OCI-LY7 (cell line): Measurements from ENCODE around the gene RPS6KB2. TPM values are rescaled to one million over a fixed set of nuclear protein-coding genes. Genes with fewer than 3 reads are reported as not detected.

Experiments used
- BruUV-seq: library from RNA; stranded (reverse); fragments of 400-500 nt; replicated peaks from 2 replicates; lab custom pipeline; 2021; lab: Mats Ljungman, UMichigan
- CTCF ChIA-PET: fragments of 300-600 bp; sonication (Branson Sonifier 250); formaldehyde crosslinking; loops from one replicate; lab custom pipeline; 2022; ENCODE audit warnings: antibody characterized with exemption; ENCODE audit not compliant: unreplicated experiment; lab: Charles Lee
- POLR2A ChIA-PET: fragments of 300-600 bp; sonication (Branson Sonifier 250); formaldehyde crosslinking; loops from one replicate; lab custom pipeline; 2022; ENCODE audit warnings: antibody characterized with exemption; lab: Charles Lee
- DNase-seq: peaks from one replicate; pipeline ENCODE4 v3.0.0-alpha.2; 2015; ENCODE audit warnings: low spot score
- H2AFZ ChIP-seq: fragments of 200-600 bp; sonication (generic), shearing (Covaris generic); 2 replicates; pipeline ENCODE4 v1.6.1; 2014; ENCODE audit warnings: mild to moderate bottlenecking, antibody characterized with exemption, low read length, moderate library complexity
- H3K27ac ChIP-seq: fragments of 200-600 bp; sonication (generic); 2 replicates; pipeline ENCODE4 v1.5.1; 2014; ENCODE audit warnings: mixed run types, low read depth, mild to moderate bottlenecking, moderate library complexity, low read length, inconsistent platforms; ENCODE audit not compliant: poor library complexity, severe bottlenecking
- H3K36me3 ChIP-seq: fragments of 200-600 bp; sonication (generic); 2 replicates; pipeline ENCODE4 v1.6.1; 2014; ENCODE audit warnings: mild to moderate bottlenecking, antibody characterized with exemption, low read length, moderate library complexity, mixed read lengths; ENCODE audit not compliant: insufficient read depth
- H3K4me1 ChIP-seq: fragments of 200-600 bp; sonication (generic); 2 replicates; pipeline ENCODE4 v1.5.1; 2014; ENCODE audit warnings: mild to moderate bottlenecking, low read length; ENCODE audit not compliant: insufficient read depth, poor library complexity, severe bottlenecking
- H3K4me2 ChIP-seq: fragments of 200-600 bp; sonication (generic); 2 replicates; pipeline ENCODE4 v1.6.1; 2014; ENCODE audit warnings: mild to moderate bottlenecking, low read length
- H3K4me3 ChIP-seq: fragments of 200-600 bp; sonication (generic); 2 replicates; pipeline ENCODE4 v1.5.1; 2014; ENCODE audit warnings: mild to moderate bottlenecking, low read depth, low read length; ENCODE audit not compliant: poor library complexity, severe bottlenecking
- H3K79me2 ChIP-seq: fragments of 200-600 bp; sonication (generic); 2 replicates; pipeline ENCODE4 v1.6.1; 2016; ENCODE audit warnings: low read depth, mild to moderate bottlenecking, low read length, moderate library complexity, mixed read lengths; ENCODE audit not compliant: insufficient read depth
- H3K9me2 ChIP-seq: fragments of 200-600 bp; sonication (generic); 2 replicates; pipeline ENCODE4 v1.6.1; 2016; ENCODE audit warnings: mild to moderate bottlenecking, low read length, mixed read lengths; ENCODE audit not compliant: insufficient read depth
- H3K9me3 ChIP-seq: fragments of 200-600 bp; sonication (generic); 2 replicates; pipeline ENCODE4 v1.6.1; 2014; ENCODE audit warnings: mild to moderate bottlenecking, mixed run types, low read length, mixed read lengths
- H4K20me1 ChIP-seq: fragments of 200-600 bp; sonication (generic); 2 replicates; pipeline ENCODE4 v1.6.1; 2014; ENCODE audit warnings: mild to moderate bottlenecking, antibody characterized with exemption, low read length, moderate library complexity, mixed read lengths; ENCODE audit not compliant: insufficient read depth
- CTCF ChIP-seq: fragments of 200-600 bp; sonication (generic); conservative IDR thresholded peaks from 2 replicates; pipeline ENCODE4 v1.5.1; 2014; ENCODE audit warnings: mild to moderate bottlenecking, antibody characterized with exemption, low read length, moderate library complexity, mixed read lengths
- EZH2phosphoT487 ChIP-seq: fragments of 200-600 bp; sonication (generic); IDR thresholded peaks from 2 replicates; pipeline ENCODE4 v1.6.1; 2018; ENCODE audit warnings: low read depth, borderline replicate concordance, mild to moderate bottlenecking, mixed run types, antibody characterized with exemption, low read length, moderate library complexity, mixed read lengths
- intact Hi-C: fragments of 100-400 bp; cut with micrococcal nuclease; formaldehyde crosslinking; loops from one replicate; pipeline ENCODE4 v1.10.0; 2022; ENCODE audit not compliant: unreplicated experiment
- total RNA-seq, 2 experiments: library from RNA; depleted of rRNA in 1 of 2; stranded (reverse); fragments of >200 nt in 1 of 2; shearing (Covaris generic) in 1 of 2; gene quantifications; 2 replicates each; pipeline ENCODE4 v1.2.3, GENCODE V29; 2014 to 2022

The RPS6KB2 gene
- total RNA-seq, 2 experiments from 2014 or later, result 48.3 to 69.4 TPM

GRCh38 chr11:67458266-67458665 is 30.0 kb downstream of the RPS6KB2 start:
- TF ChIP-seq EZH2phosphoT487, result no peak
- TF ChIP-seq CTCF, result no peak
- no peak for DNase-seq
- peaks cover 43% of the 10 kb centered on the region for H3K4me1 ChIP-seq
- intact Hi-C loops, result loop anchor here (1.0 kb wide), 1 partner anchor 9 kb away; no protein-coding TSS in a partner anchor
- peak overlapping the region; percentile 97 for H3K27ac ChIP-seq
- H4K20me1 ChIP-seq, result no peaks in the 10 kb centered on the region
- POLR2A ChIA-PET, result interaction anchor here (1.1 to 5.3 kb wide), 4 partner anchors 9 to 21 kb away, joined by 7 to 38 read pairs (median 25); partner anchors contain the start of genes PTPRCAP and TMEM134
- H3K4me2 ChIP-seq, result peak overlapping the region; percentile 79
- no peaks in the 10 kb centered on the region for H3K9me2 ChIP-seq
- no peaks in the 10 kb centered on the region for H3K79me2 ChIP-seq
- no peak overlapping the region for H2AFZ ChIP-seq
- H3K4me3 ChIP-seq, result no peak overlapping the region
- H3K9me3 ChIP-seq, result no peaks in the 10 kb centered on the region
- no peaks in the 10 kb centered on the region for H3K36me3 ChIP-seq
- BruUV-seq, result no TSS peak
- CTCF ChIA-PET, result no interaction called here

- Histone ChIP-seq H3K36me3 (no peaks in the 10 kb centered on the region; the same call in 1 of the 2 replicates), H3K27ac (no peak overlapping the region), H3K9me3 (no peaks in the 10 kb centered on the region), H3K4me3 (no peak overlapping the region), H4K20me1 (no peaks in the 10 kb centered on the region), H3K4me2 (no peak overlapping the region), H3K9me2 (no peaks in the 10 kb centered on the region), H3K4me1 (peaks cover 77% of the 10 kb centered on the region), H3K79me2 (peaks cover 16% of the 10 kb centered on the region; the same call in 1 of the 2 replicates), H2AFZ (no peak overlapping the region)
- CTCF ChIA-PET, result no interaction called here
- no TSS peak for BruUV-seq
- TF ChIP-seq CTCF (no peak), EZH2phosphoT487 (no peak)
- intact Hi-C loops, result no loop called here
- no peak for DNase-seq
- POLR2A ChIA-PET, result interaction anchor here (0.7 kb wide), 1 partner anchor 11 kb away, joined by 4 read pairs; no protein-coding TSS in a partner anchor
These were observed 34.9 kb downstream of the RPS6KB2 start for GRCh38 chr11:67463186-67463585.

GRCh38 chr11:67463680-67464410 is 35.6 kb downstream of the RPS6KB2 start:
- intact Hi-C loops, result loop anchor here (1.0 kb wide), 1 partner anchor 27 kb away; the partner anchor contains the start of gene PTPRCAP
- no peaks in the 10 kb centered on the region for H3K9me3 ChIP-seq
- peak overlapping the region; percentile 89 for H3K4me3 ChIP-seq
- H3K27ac ChIP-seq, result peak overlapping the region; percentile 69
- no peak for DNase-seq
- ChIA-PET CTCF (no interaction called here), POLR2A (interaction anchor here (0.7 kb wide), 1 partner anchor 12 kb away, joined by 4 read pairs; no protein-coding TSS in a partner anchor)
- H3K36me3 ChIP-seq, result no peaks in the 10 kb centered on the region; the same call in 1 of the 2 replicates
- H3K4me1 ChIP-seq, result peaks cover 72% of the 10 kb centered on the region
- H3K9me2 ChIP-seq, result no peaks in the 10 kb centered on the region
- BruUV-seq, result no TSS peak
- TF ChIP-seq CTCF (no peak), EZH2phosphoT487 (no peak)
- no peaks in the 10 kb centered on the region for H4K20me1 ChIP-seq
- H2AFZ ChIP-seq, result 0 out of 2 replicates have a peak overlapping the region, but pooled peaks have one; percentile 9
- H3K4me2 ChIP-seq, result peak overlapping the region; percentile 93
- H3K79me2 ChIP-seq, result peaks cover 23% of the 10 kb centered on the region; the same call in 1 of the 2 replicates
